ENCODE results near the gene MAP4K2. TPM values are rescaled to one million over a fixed set of nuclear protein-coding genes. Genes with fewer than 3 reads are reported as not detected.

Gene MAP4K2
- total and polyA plus RNA-seq, 4 experiments from 2014 or later, result 32.3 to 128 (median 89.8) TPM

- intact Hi-C loops (cut with micrococcal nuclease), result loop anchor here (1.0 to 2.0 kb wide), 2 partner anchors 33 to 34 kb away; partner anchors contain the start of genes CDC42BPG and SF1
- H3K27ac ChIP-seq (ENCODE audit: low read depth, low read length), result peak overlapping the region; percentile 79
- no peaks in the 10 kb centered on the region for H3K9me3 Mint-ChIP-seq
- H3K27ac Mint-ChIP-seq, result peak overlapping the region; percentile 78 to 97 (median 95)
- no peaks in the 10 kb centered on the region for H3K9me3 ChIP-seq (ENCODE audit: control insufficient read depth in 1 of 2, low read length in 2 of 2)
- H3K4me1 ChIP-seq (ENCODE audit: insufficient read depth, low read length), result peaks cover 12% of the 10 kb centered on the region
- POLR2A ChIA-PET (ENCODE audit: partially characterized antibody), result interaction anchor here (0.6 to 4.1 kb wide), 23 partner anchors 9 to 625 kb away, joined by 3 to 53 read pairs (median 4); partner anchors contain the start of genes CDC42BPG, EHD1, MAP4K2 and PPP2R5B
- H3K36me3 ChIP-seq (ENCODE audit: insufficient read depth, low read length), result peaks cover 3% of the 10 kb centered on the region
- peaks cover 11 to 19% of the 10 kb centered on the region in 2 donors for H3K36me3 Mint-ChIP-seq
- peak overlapping the region in 1 of 2 donors; percentile 96 for H3K4me3 ChIP-seq (ENCODE audit: low read length in 2 of 2)
- H3K4me3 Mint-ChIP-seq, result peak overlapping the region; percentile 92 to 99 (median 95)
- DNase-seq, result peak in 4 of 5 donors; percentile 65 to 81 (median 72)
- no peaks in the 10 kb centered on the region for H3K27me3 ChIP-seq (ENCODE audit: insufficient read depth, low read length)
- CTCF ChIA-PET (ENCODE audit: partially characterized antibody), result interaction anchor here (1.1 to 1.6 kb wide), 6 partner anchors 10 to 122 kb away, joined by 3 to 5 read pairs (median 4); partner anchors contain the start of gene CDC42BPG
- no peaks in the 10 kb centered on the region for H3K27me3 Mint-ChIP-seq
- peaks cover 9 to 31% (median 19%) of the 10 kb centered on the region in 4 donors for H3K4me1 Mint-ChIP-seq
Measured at GRCh38 chr11:64810891-64811272, 7.9 kb upstream of the MAP4K2 start.

GRCh38 chr11:64810271-64810890 is 7.4 kb upstream of the MAP4K2 start, which contains the start of gene MEN1:
MEN1 (minus strand) TSS chr11:64810551; CDS start chr11:64810109, 442 bp downstream.
- peak; percentile 76 to 86 (median 80) for DNase-seq
- Histone ChIP-seq H3K4me3 (ENCODE audit: low read length in 2 of 2) (peak within 1 kb of the TSS; percentile 73 to 96), H3K27me3 (ENCODE audit: insufficient read depth, low read length) (no peaks in the 10 kb centered on the region), H3K27ac (ENCODE audit: low read depth, low read length) (peak within 1 kb of the TSS; percentile 79), H3K4me1 (ENCODE audit: insufficient read depth, low read length) (peaks cover 12% of the 10 kb centered on the region), H3K9me3 (ENCODE audit: control insufficient read depth in 1 of 2, low read length in 2 of 2) (no peaks in the 10 kb centered on the region), H3K36me3 (ENCODE audit: insufficient read depth, low read length) (peaks cover 7% of the 10 kb centered on the region)
- Mint-ChIP-seq H3K4me3 (peak within 1 kb of the TSS; percentile 92 to 99 (median 95)), H3K27ac (peak within 1 kb of the TSS; percentile 78 to 97 (median 95)), H3K27me3 (no peaks in the 10 kb centered on the region), H3K4me1 (peaks cover 9 to 31% (median 19%) of the 10 kb centered on the region in 4 donors), H3K36me3 (peaks cover 11 to 23% of the 10 kb centered on the region in 2 donors), H3K9me3 (no peaks in the 10 kb centered on the region)
- ChIA-PET POLR2A (ENCODE audit: partially characterized antibody) (interaction anchor here (0.8 to 4.1 kb wide), 26 partner anchors 9 to 492 kb away, joined by 3 to 53 read pairs (median 4); partner anchors contain the start of genes CDC42BPG, EHD1, MAP4K2 and PPP2R5B), CTCF (ENCODE audit: partially characterized antibody) (interaction anchor here (1.1 to 1.6 kb wide), 6 partner anchors 10 to 122 kb away, joined by 3 to 5 read pairs (median 4); partner anchors contain the start of gene CDC42BPG)
- intact Hi-C loops (cut with micrococcal nuclease), result loop anchor here (1.0 to 2.0 kb wide), 2 partner anchors 32 to 34 kb away; partner anchors contain the start of genes CDC42BPG and SF1

GRCh38 chr11:64809781-64810241 is 6.8 kb upstream of the MAP4K2 start:
- intact Hi-C loops (cut with micrococcal nuclease), result loop anchor here (1.0 to 2.0 kb wide), 2 partner anchors 32 to 35 kb away; partner anchors contain the start of genes CDC42BPG and SF1
- ChIA-PET CTCF (ENCODE audit: partially characterized antibody) (interaction anchor here (1.0 to 1.6 kb wide), 3 partner anchors 22 to 78 kb away, joined by 3 to 5 read pairs (median 4); no protein-coding TSS in a partner anchor), POLR2A (ENCODE audit: partially characterized antibody) (interaction anchor here (1.0 to 4.1 kb wide), 10 partner anchors 10 to 69 kb away, joined by 3 to 53 read pairs (median 4); partner anchors contain the start of genes EHD1, RASGRP2 and SF1)
- H3K4me1 Mint-ChIP-seq, result peaks cover 9 to 31% (median 19%) of the 10 kb centered on the region in 4 donors
- Histone ChIP-seq H3K27me3 (ENCODE audit: insufficient read depth, low read length) (no peaks in the 10 kb centered on the region), H3K36me3 (ENCODE audit: insufficient read depth, low read length) (peaks cover 9% of the 10 kb centered on the region), H3K4me1 (ENCODE audit: insufficient read depth, low read length) (peaks cover 12% of the 10 kb centered on the region), H3K9me3 (ENCODE audit: control insufficient read depth in 1 of 2, low read length in 2 of 2) (no peaks in the 10 kb centered on the region), H3K4me3 (ENCODE audit: low read length in 2 of 2) (peak overlapping the region; percentile 73 to 96), H3K27ac (ENCODE audit: low read depth, low read length) (peak overlapping the region; percentile 79)
- H3K4me3 Mint-ChIP-seq, result peak overlapping the region; percentile 92 to 99 (median 95)
- H3K36me3 Mint-ChIP-seq, result peaks cover 11 to 23% of the 10 kb centered on the region in 2 donors
- no peaks in the 10 kb centered on the region for H3K9me3 Mint-ChIP-seq
- H3K27ac Mint-ChIP-seq, result peak overlapping the region; percentile 78 to 97 (median 93)
- H3K27me3 Mint-ChIP-seq, result no peaks in the 10 kb centered on the region
- DNase-seq, result no peak

GRCh38 chr11:64805481-64805880 is 2.5 kb upstream of the MAP4K2 start:
- H3K4me3 ChIP-seq (ENCODE audit: low read length in 2 of 2), result no peak overlapping the region
- intact Hi-C loops (cut with micrococcal nuclease), result no loop called here
- H3K27ac ChIP-seq (ENCODE audit: low read depth, low read length), result no peak overlapping the region
- Mint-ChIP-seq H3K27me3 (no peaks in the 10 kb centered on the region), H3K4me3 (peak overlapping the region in 4 of 8 donors; percentile 2 to 43 (median 15)), H3K4me1 (peaks cover 13 to 56% (median 32%) of the 10 kb centered on the region in 4 donors), H3K27ac (peak overlapping the region in 3 of 7 donors; percentile 27 to 54 (median 35)), H3K36me3 (peaks cover 11 to 36% of the 10 kb centered on the region in 2 donors), H3K9me3 (no peaks in the 10 kb centered on the region)
- ChIA-PET CTCF (ENCODE audit: partially characterized antibody) (no interaction called here), POLR2A (ENCODE audit: partially characterized antibody) (interaction anchor here (1.0 to 9.4 kb wide), 6 partner anchors 28 to 73 kb away, joined by 3 to 143 read pairs (median 4); partner anchors contain the start of gene SF1)
- no peaks in the 10 kb centered on the region for H3K27me3 ChIP-seq (ENCODE audit: insufficient read depth, low read length)
- peaks cover 46% of the 10 kb centered on the region for H3K4me1 ChIP-seq (ENCODE audit: insufficient read depth, low read length)
- DNase-seq, result no peak
- no peaks in the 10 kb centered on the region for H3K9me3 ChIP-seq (ENCODE audit: control insufficient read depth in 1 of 2, low read length in 2 of 2)
- peaks cover 9% of the 10 kb centered on the region for H3K36me3 ChIP-seq (ENCODE audit: insufficient read depth, low read length)

- intact Hi-C loops (cut with micrococcal nuclease), result loop anchor here (5.0 kb wide), 1 partner anchor 38 kb away; the partner anchor contains the start of gene CDC42BPG
- Histone ChIP-seq H3K4me1 (ENCODE audit: insufficient read depth, low read length) (peaks cover 44% of the 10 kb centered on the region), H3K27me3 (ENCODE audit: insufficient read depth, low read length) (no peaks in the 10 kb centered on the region), H3K36me3 (ENCODE audit: insufficient read depth, low read length) (peaks cover 13% of the 10 kb centered on the region), H3K27ac (ENCODE audit: low read depth, low read length) (peak overlapping the region; percentile 93), H3K4me3 (ENCODE audit: low read length in 2 of 2) (no peak overlapping the region), H3K9me3 (ENCODE audit: control insufficient read depth in 1 of 2, low read length in 2 of 2) (no peaks in the 10 kb centered on the region)
- ChIA-PET POLR2A (ENCODE audit: partially characterized antibody) (interaction anchor here (1.0 to 9.4 kb wide), 12 partner anchors 10 to 73 kb away, joined by 3 to 143 read pairs (median 6); partner anchors contain the start of genes RASGRP2 and SF1), CTCF (ENCODE audit: partially characterized antibody) (interaction anchor here (1.0 to 2.1 kb wide), 4 partner anchors 39 to 116 kb away, joined by 3 to 10 read pairs (median 4); partner anchors contain the start of genes CDC42BPG and RASGRP2)
- Mint-ChIP-seq H3K9me3 (no peaks in the 10 kb centered on the region), H3K4me1 (peaks cover 11 to 49% (median 27%) of the 10 kb centered on the region in 4 donors), H3K4me3 (peak overlapping the region; percentile 87 to 92 (median 90)), H3K27ac (peak overlapping the region in 6 of 7 donors; percentile 94 to 97 (median 96)), H3K36me3 (peaks cover 11 to 33% of the 10 kb centered on the region in 2 donors), H3K27me3 (no peaks in the 10 kb centered on the region)
- no peak for DNase-seq
Measured at GRCh38 chr11:64804346-64805210, 1.6 kb upstream of the MAP4K2 start.

DNA sequence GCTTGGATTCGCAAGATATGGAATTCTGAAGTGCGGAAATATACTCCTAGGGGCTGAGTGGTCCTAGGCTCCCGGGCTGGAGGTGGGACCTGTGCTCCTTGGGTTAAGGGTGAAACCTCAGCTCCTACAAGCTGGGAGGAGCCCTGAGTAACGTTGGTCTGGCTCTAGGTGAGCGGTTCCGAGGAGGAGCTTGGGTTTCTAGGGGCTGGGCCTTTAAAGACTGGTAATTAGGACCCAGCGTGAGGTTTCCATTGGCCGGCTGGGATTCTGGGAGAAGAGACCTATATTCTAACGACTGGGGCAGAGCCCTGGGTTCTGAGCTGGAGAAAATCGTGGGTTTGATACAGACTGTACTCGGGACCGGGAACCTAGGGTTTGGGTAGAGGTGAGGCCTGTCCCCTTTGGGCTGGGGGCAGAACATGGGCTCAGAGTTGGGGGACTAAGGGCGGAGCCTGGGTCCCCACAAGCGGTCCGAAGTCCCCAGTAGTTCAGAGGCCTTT is 882 bp upstream of the MAP4K2 start:
- Histone ChIP-seq H3K27ac (ENCODE audit: low read depth, low read length) (peak overlapping the region; percentile 93), H3K27me3 (ENCODE audit: insufficient read depth, low read length) (no peaks in the 10 kb centered on the region), H3K4me3 (ENCODE audit: low read length in 2 of 2) (peak overlapping the region; percentile 79), H3K9me3 (ENCODE audit: control insufficient read depth in 1 of 2, low read length in 2 of 2) (no peaks in the 10 kb centered on the region), H3K4me1 (ENCODE audit: insufficient read depth, low read length) (peaks cover 38% of the 10 kb centered on the region), H3K36me3 (ENCODE audit: insufficient read depth, low read length) (peaks cover 19% of the 10 kb centered on the region)
- H3K9me3 Mint-ChIP-seq, result no peaks in the 10 kb centered on the region
- peaks cover 12 to 34% of the 10 kb centered on the region in 2 donors for H3K36me3 Mint-ChIP-seq
- peak overlapping the region; percentile 94 to 97 (median 96) for H3K27ac Mint-ChIP-seq
- ChIA-PET POLR2A (ENCODE audit: partially characterized antibody) (interaction anchor here (1.0 to 9.4 kb wide), 12 partner anchors 9 to 74 kb away, joined by 3 to 143 read pairs (median 9); partner anchors contain the start of genes RASGRP2 and SF1), CTCF (ENCODE audit: partially characterized antibody) (interaction anchor here (1.0 to 2.1 kb wide), 5 partner anchors 16 to 115 kb away, joined by 3 to 12 read pairs (median 4); partner anchors contain the start of genes CDC42BPG and RASGRP2)
- intact Hi-C loops (cut with micrococcal nuclease), result loop anchor here (1.0 to 5.0 kb wide), 5 partner anchors 25 to 115 kb away; partner anchors contain the start of genes CDC42BPG, EHD1 and RASGRP2
- no peak for DNase-seq
- H3K4me3 Mint-ChIP-seq, result peak overlapping the region; percentile 87 to 92 (median 90)
- H3K27me3 Mint-ChIP-seq, result no peaks in the 10 kb centered on the region
- H3K4me1 Mint-ChIP-seq, result peaks cover 7 to 45% (median 24%) of the 10 kb centered on the region in 4 donors
